ENCODE measurements around the gene FUT2.

DNA sequence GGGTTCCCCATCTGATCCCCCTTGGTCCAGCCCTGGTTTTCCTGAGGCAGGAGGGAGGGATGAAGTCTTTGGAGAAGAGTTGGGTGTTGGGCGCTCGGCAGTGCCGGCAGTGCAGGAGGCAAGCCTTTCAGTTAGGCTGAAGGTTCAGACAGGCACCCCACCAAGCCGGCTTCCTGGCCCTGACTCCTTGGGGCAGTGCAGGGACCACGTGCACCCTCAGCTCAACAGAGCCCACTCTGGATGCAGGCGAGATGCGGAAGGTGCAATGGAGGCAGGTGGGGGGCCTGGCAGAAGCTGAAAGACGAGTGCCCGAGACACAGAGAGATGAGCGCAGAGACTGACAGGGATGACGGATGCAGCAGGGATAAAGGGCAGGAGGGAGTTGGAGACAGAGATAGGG, 12.7 kb downstream of the FUT2 start:
- no peak for TF ChIP-seq EZH2 (IDR thresholded peaks at IDR 0.05; ENCODE audit: borderline replicate concordance, insufficient read depth, low read depth, low read length, poor library complexity, severe bottlenecking)
- TF ChIP-seq, protein P1, sequence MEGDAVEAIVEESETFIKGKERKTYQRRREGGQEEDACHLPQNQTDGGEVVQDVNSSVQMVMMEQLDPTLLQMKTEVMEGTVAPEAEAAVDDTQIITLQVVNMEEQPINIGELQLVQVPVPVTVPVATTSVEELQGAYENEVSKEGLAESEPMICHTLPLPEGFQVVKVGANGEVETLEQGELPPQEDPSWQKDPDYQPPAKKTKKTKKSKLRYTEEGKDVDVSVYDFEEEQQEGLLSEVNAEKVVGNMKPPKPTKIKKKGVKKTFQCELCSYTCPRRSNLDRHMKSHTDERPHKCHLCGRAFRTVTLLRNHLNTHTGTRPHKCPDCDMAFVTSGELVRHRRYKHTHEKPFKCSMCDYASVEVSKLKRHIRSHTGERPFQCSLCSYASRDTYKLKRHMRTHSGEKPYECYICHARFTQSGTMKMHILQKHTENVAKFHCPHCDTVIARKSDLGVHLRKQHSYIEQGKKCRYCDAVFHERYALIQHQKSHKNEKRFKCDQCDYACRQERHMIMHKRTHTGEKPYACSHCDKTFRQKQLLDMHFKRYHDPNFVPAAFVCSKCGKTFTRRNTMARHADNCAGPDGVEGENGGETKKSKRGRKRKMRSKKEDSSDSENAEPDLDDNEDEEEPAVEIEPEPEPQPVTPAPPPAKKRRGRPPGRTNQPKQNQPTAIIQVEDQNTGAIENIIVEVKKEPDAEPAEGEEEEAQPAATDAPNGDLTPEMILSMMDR (IDR thresholded peaks at IDR 0.05), result no peak
